RWPE1 (cell line): Measurements from ENCODE around the gene ANK2.

Experiments used
- CTCF ChIA-PET: fragments of 350-600 bp; sonication (Branson Sonifier 250); formaldehyde crosslinking; extraction: SDS; loops from one replicate; lab custom pipeline; 2021; lab: Yijun Ruan, JAX
- POLR2A ChIA-PET: fragments of 400-600 bp; formaldehyde crosslinking; extraction: SDS; loops from one replicate; lab custom pipeline; 2020; ENCODE audit warnings: antibody characterized with exemption; ENCODE audit not compliant: low non-redundant PET; lab: Yijun Ruan, JAX
- DNase-seq: peaks from one replicate; pipeline ENCODE4 v3.0.0; 2012; ENCODE audit warnings: low spot score
- H3K27ac ChIP-seq: fragments of 450-650 bp; 2 replicates; pipeline ENCODE4 v1.5.1; 2017
- TF ChIP-seq, protein P1 (sequence below): fragments of 450-650 bp; conservative IDR thresholded peaks from 2 replicates; pipeline ENCODE4 v1.5.1; 2017; ENCODE audit warnings: low read depth, mild to moderate bottlenecking

The ANK2 gene

DNA sequence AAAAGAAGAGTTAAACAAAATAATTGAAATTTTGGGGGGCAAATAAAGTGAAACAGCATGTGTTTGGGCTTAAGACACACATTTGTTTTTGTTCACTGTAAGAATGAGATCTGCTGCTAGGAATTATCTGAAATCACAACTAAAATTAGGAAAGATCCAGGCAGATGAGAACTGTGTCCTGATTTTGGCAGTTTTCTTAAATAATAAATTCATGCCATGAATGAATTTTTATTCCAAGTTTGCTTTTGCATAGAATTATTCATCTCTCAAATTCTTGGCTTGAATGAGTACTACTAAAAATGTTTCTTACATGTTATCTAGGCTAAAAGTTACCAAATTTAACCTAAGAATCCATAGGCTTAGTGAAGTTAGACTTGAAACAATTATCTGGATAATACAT is 321.7 kb downstream of the ANK2 start:
- ChIA-PET POLR2A (no interaction called here), CTCF (no interaction called here)
- no peak for DNase-seq
- no peak overlapping the region for H3K27ac ChIP-seq
- TF ChIP-seq, protein P1, sequence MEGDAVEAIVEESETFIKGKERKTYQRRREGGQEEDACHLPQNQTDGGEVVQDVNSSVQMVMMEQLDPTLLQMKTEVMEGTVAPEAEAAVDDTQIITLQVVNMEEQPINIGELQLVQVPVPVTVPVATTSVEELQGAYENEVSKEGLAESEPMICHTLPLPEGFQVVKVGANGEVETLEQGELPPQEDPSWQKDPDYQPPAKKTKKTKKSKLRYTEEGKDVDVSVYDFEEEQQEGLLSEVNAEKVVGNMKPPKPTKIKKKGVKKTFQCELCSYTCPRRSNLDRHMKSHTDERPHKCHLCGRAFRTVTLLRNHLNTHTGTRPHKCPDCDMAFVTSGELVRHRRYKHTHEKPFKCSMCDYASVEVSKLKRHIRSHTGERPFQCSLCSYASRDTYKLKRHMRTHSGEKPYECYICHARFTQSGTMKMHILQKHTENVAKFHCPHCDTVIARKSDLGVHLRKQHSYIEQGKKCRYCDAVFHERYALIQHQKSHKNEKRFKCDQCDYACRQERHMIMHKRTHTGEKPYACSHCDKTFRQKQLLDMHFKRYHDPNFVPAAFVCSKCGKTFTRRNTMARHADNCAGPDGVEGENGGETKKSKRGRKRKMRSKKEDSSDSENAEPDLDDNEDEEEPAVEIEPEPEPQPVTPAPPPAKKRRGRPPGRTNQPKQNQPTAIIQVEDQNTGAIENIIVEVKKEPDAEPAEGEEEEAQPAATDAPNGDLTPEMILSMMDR, result no peak

DNA sequence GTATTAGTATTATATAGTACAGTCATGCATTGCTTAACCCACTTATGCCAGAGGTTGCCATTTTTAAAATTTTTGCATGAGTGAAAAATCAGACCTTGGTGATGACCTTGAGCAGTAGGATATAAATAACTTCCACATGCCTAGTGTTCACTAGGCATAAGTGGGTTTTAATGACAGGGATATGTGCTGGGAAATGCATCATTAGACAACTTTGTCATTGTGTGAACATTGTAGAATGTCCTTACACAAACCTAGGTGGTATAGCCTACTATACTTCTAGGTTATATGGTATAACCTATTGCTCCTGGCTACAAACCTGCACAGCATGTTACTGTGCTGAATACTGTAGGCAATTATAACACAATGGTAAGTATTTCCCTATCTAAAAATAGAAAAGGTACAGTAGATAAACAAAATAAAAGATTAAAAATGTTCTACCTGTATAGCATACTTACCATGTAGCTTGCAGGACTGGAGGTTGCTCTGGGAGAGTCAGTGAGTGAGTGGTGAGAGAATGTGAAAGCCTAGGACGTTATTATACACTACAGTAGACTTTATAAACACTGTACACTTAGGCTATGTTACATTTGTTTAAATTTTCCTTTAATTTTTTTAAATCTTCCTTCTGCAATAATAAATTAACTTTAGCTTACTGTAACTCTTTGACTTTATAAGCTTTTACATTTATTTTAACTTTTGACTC is 326.7 kb downstream of the ANK2 start:
- no peak for DNase-seq
- H3K27ac ChIP-seq, result no peak overlapping the region
- TF ChIP-seq, protein P1, result no peak
- CTCF ChIA-PET, result no interaction called here
- POLR2A ChIA-PET, result no interaction called here

DNA sequence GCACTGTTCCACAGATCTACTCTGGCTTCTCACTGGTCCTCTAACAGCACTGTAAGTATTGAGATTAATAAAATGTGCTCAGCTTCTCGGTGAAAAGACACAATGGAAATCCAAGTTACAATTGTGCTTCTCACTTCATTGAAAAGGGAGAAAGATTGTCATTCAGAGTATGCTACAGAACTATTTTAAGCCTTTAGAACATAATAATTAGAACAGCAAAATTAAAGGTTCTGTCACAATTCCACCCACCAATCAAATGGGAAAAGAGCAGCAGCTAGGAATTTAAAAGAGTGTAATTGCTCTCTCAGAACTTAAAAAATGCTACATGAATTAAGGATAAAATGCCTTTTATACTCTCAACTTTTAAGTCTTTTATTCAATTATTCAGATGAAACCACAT is 329.4 kb downstream of the ANK2 start:
- no peak overlapping the region for H3K27ac ChIP-seq
- TF ChIP-seq, protein P1, result no peak
- DNase-seq, result no peak
- POLR2A ChIA-PET, result no interaction called here
- CTCF ChIA-PET, result no interaction called here

DNA sequence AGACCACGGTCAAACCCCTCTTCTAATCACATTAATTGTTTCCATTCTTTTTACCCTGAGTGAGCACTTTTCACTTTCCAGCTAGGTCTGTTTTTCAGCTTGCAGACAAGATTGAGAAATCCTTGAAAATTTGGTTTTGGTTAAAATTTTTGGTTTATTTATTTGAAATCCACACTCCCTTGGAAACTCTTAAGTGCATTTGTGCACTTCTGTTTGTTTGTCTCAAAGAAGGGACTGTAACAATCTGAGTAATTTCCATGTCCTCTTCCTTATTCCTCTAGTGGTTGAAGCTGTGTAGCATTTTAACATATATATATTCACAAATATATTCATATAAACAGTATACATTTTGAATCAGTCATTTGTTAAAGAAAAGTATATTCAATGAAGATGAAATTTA is 333.3 kb downstream of the ANK2 start:
- ChIA-PET CTCF (no interaction called here), POLR2A (no interaction called here)

DNA sequence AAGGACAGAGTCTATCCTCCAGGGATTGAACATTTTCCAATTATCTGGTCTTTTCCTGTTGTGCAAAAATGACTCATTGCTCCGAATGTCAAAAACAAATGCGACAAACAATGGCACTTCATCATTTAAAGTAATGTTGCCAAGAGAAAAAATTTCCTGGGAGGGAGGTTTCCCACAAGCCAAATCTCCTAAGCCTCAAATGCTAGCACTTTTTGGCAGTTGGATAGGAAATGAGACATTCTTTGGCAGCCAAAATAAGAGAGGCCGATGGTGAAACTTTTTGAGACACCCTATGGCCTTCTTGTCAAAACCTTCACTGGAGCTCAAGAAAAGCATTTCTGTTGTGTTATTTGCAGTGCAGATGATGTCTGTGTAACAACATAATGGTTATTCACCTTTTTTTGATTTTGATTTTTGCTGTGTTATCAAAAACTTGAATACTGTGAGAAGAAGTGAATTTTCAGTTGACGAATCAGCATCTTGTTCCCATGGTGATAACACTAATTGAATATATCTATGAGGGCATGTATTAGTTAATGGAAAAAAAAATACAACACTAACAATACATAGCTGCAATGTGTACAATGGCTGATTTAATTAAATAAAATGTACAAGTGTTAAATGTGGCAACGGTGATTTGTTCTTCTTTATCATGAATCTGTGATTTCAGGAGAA is 333.8 kb downstream of the ANK2 start:
- TF ChIP-seq, protein P1, result no peak
- peak; percentile 36 for DNase-seq
- POLR2A ChIA-PET, result no interaction called here
- no peak overlapping the region for H3K27ac ChIP-seq
- CTCF ChIA-PET, result no interaction called here

More for the DNA sequence above, 333.3 kb downstream of the ANK2 start:
- TF ChIP-seq, protein P1, result no peak
- H3K27ac ChIP-seq, result no peak overlapping the region
- DNase-seq, result no peak

DNA sequence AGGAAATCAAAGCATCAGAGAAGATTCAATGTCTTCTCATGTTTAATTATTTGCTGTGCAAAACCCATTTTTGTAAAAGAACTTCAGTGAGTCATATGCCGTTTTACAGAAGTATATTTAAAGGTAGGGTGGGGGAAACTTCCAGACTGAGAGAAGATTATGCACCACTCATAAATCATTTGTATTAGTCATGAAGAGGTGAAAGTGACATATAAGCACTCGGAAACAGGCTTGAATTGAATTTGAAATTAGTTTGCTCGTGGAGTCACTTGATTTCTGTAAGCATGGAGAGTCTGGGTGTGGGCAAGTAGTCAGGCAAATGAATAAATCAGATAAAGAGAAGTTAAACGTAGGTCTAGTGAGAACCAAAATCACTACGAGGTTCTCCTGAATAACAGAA is 335.1 kb downstream of the ANK2 start:
- no peak overlapping the region for H3K27ac ChIP-seq
- CTCF ChIA-PET, result no interaction called here
- peak; percentile 85 for DNase-seq
- POLR2A ChIA-PET, result no interaction called here
- TF ChIP-seq, protein P1, result no peak
